ENCODE measurements around the gene FAM50B. TPM values are rescaled to one million over a fixed set of nuclear protein-coding genes. Genes with fewer than 3 reads are reported as not detected.

Gene FAM50B
- total RNA-seq, 1 experiment from 2014 or later = 3.3 TPM

DNA sequence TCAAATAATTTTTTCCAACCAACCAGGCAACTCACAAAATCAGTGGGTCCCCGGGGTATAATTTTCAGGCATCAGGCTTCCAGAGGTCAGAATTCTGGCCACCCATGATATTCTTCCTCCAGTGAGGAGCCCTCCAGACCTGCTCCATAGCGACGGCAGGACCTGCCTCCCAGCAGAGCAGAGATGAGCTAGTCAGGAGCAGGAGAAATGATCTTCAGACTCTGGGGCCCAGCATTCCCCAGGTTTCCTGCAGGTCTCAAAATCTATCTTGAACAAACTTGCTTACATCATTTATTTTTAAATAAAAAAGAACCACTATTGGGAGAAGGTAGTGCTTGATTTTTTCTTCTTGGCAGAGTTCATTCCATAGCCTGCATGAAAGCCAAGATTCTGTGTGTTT is 44.7 kb downstream of the FAM50B start:
- H3K23ac ChIP-seq (ENCODE audit: insufficient read length, low read depth, low read length) = no peak overlapping the region
- no CpG with 5 or more reads among the region's 3 CpGs for WGBS (ENCODE audit: extremely low coverage, insufficient read length, low lambda C conversion rate)
- H4K5ac ChIP-seq (ENCODE audit: insufficient read length, low read depth, low read length) = no peak overlapping the region
- TF ChIP-seq CTCF (conservative IDR thresholded peaks at IDR 0.05) = no peak
- H3K9me3 Mint-ChIP-seq = peaks cover 0 to 3% of the 10 kb centered on the region in 2 experiments; a peak in 2 of 5 replicates
- peaks cover 38 to 44% of the 10 kb centered on the region in 2 experiments for H3K4me1 Mint-ChIP-seq
- H2BK15ac ChIP-seq (ENCODE audit: low read depth, low read length) = no peak overlapping the region
- peaks cover 15% of the 10 kb centered on the region for H3K27me3 Mint-ChIP-seq (ENCODE audit: low read depth)
- no peak overlapping the region for H2AK5ac ChIP-seq (ENCODE audit: insufficient read length, low read length)
- H3K4me2 ChIP-seq (ENCODE audit: insufficient read depth, insufficient read length, low read length) = no peak overlapping the region
- no peak overlapping the region for H2BK120ac ChIP-seq (ENCODE audit: low read depth, low read length, poor library complexity, severe bottlenecking)
- no peak for DNase-seq
- H3K27ac ChIP-seq (ENCODE audit: insufficient read length, low read depth, low read length) = no peak overlapping the region
- no peaks in the 10 kb centered on the region for H4K20me1 ChIP-seq (ENCODE audit: control insufficient read depth, insufficient read depth, insufficient read length)
- no peaks in the 10 kb centered on the region for H3K79me1 ChIP-seq (ENCODE audit: insufficient read depth, low read depth, low read length, poor library complexity, severe bottlenecking)
- no peak overlapping the region for H2BK20ac ChIP-seq (ENCODE audit: low read depth, low read length, poor library complexity, severe bottlenecking)
- no peak overlapping the region for H2BK5ac ChIP-seq (ENCODE audit: insufficient read length, low read length)
- H3K4me1 ChIP-seq (ENCODE audit: insufficient read depth, low read length) = peaks cover 11% of the 10 kb centered on the region; the same call in 1 of the 2 replicates
- H3K79me2 ChIP-seq (ENCODE audit: insufficient read depth, low read length) = no peaks in the 10 kb centered on the region
- peaks cover 0 to 3% (median 0%) of the 10 kb centered on the region in 3 experiments; a peak in 2 of 7 replicates for H3K36me3 Mint-ChIP-seq (ENCODE audit: insufficient read depth in 1 of 3, low read depth in 3 of 3)
- H4K91ac ChIP-seq (ENCODE audit: insufficient read length, low read depth, low read length) = no peak overlapping the region
- no peak overlapping the region for H4K8ac ChIP-seq (replicated peaks; ENCODE audit: insufficient read length, low read depth, low read length)
- H3K18ac ChIP-seq (ENCODE audit: insufficient read length, low read depth, low read length) = no peak overlapping the region
- H3K27me3 ChIP-seq (ENCODE audit: insufficient read depth, low read length) = no peaks in the 10 kb centered on the region
- H3K23me2 ChIP-seq (ENCODE audit: insufficient read length, low read depth, low read length, poor library complexity, severe bottlenecking) = no peaks in the 10 kb centered on the region
- H3K27ac Mint-ChIP-seq = peak overlapping the region in 1 of 3 experiments; percentile 27; a peak in 2 of 7 replicates
- no peak overlapping the region for H3K14ac ChIP-seq (ENCODE audit: insufficient read depth, low read length)
- H3K56ac ChIP-seq (ENCODE audit: insufficient read length, low read depth, low read length) = no peak overlapping the region
- no peak overlapping the region for H2BK12ac ChIP-seq (ENCODE audit: insufficient read length, low read depth, low read length)
- H3T11ph ChIP-seq (ENCODE audit: low read length) = no peak overlapping the region
- no peak overlapping the region for H3K4me3 Mint-ChIP-seq
- H3K9ac ChIP-seq (ENCODE audit: extremely low read depth, insufficient read length, low read length) = no peak overlapping the region
- no peak overlapping the region for H2AFZ ChIP-seq (ENCODE audit: low read length)
- no peak overlapping the region for H3K4ac ChIP-seq (ENCODE audit: low read depth, low read length)
- H3K9me3 ChIP-seq (ENCODE audit: control insufficient read depth, low read depth, low read length) = no peaks in the 10 kb centered on the region
